GM03348 (cell line): ENCODE measurements around the gene OSTM1.

Experiments used
- DNase-seq: peaks from one replicate; pipeline ENCODE4 v3.0.0; 2012; ENCODE audit warnings: low spot score

OSTM1 gene, protein sequence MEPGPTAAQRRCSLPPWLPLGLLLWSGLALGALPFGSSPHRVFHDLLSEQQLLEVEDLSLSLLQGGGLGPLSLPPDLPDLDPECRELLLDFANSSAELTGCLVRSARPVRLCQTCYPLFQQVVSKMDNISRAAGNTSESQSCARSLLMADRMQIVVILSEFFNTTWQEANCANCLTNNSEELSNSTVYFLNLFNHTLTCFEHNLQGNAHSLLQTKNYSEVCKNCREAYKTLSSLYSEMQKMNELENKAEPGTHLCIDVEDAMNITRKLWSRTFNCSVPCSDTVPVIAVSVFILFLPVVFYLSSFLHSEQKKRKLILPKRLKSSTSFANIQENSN

DNA sequence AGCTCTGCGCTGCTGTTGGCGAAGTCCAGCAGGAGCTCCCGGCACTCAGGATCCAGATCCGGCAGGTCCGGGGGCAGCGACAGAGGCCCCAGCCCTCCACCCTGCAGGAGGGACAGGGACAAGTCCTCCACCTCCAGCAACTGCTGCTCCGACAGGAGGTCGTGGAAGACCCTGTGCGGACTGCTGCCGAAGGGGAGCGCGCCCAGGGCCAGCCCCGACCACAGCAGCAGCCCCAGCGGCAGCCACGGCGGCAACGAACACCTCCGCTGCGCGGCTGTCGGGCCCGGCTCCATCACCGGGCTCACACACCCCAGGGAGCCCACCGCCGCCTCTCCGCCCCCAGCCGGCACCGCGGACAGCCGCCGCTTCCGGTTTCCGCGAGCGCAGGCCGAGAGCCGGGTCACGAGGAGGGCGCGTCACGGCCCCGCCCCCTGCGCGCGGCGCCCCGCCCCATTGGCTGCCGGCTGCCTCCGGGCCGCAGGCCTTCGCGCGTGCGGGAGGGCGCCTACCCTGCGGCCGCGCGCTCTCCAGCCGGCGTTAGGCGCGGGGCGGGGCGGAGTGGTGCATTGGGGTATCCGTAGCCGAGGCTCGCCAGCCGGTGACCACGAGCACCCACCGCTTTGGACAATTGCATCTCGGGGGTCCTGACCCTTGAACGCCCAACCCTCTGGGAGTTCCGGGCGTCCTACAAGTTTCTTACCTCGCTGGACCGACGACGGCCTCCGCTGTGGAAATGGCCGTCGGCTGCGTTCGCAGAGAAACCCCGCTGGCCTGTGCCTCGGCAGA is at the start of gene OSTM1:
TSS of gene OSTM1 (minus strand) at position 383 of the 786 bp plus-strand sequence. CDS start at position 293, 90 bp downstream.
- peak; percentile 99 for DNase-seq

GRCh38 chr6:108123946-108124345 is 49.4 kb upstream of the OSTM1 start:
- no peak for DNase-seq

GRCh38 chr6:108123481-108123929 is 49.0 kb upstream of the OSTM1 start:
- no peak for DNase-seq

- DNase-seq = no peak
Measured at GRCh38 chr6:108121612-108122011, 47.1 kb upstream of the OSTM1 start.

DNA sequence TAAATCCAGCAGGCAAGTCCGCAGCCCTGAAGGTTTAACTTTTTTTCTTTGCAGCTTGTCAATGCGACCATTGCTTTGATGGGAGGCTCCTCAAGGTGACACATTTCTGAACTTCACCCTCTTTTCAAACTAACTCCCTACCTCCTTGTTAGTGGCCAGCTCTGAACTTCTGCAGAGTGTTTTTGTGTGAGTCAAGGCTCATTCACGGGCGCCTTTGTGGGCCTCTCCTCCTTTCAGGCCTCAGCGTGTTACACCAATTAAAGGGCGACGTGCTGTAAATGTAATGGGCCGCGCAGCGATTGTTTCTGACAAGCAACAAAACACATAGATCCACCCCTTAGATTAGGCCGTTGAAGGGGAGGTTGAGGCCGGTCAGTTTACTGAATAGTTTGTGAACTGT is 45.8 kb upstream of the OSTM1 start:
- DNase-seq = no peak

DNA sequence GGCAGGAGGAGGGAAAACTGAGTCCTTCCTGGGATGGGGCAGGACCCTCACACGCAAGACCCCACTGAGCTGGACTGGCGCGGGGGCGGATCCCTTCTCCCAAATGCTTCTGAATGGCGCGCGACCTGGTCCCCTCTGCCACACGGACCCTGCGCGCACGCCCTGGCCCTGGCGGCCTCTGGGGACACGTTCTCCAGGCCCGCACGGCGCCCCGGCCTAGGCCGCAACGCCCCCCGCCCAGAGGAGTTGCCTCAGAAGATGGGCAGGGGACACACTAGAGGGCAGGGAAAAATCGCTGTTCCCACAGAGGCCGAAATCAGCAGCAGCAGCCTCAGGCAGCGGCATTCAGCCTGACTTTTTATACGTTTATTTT is 45.2 kb upstream of the OSTM1 start:
- no peak for DNase-seq

- DNase-seq = no peak
Measured at GRCh38 chr6:108118810-108119768, 44.5 kb upstream of the OSTM1 start.

DNA sequence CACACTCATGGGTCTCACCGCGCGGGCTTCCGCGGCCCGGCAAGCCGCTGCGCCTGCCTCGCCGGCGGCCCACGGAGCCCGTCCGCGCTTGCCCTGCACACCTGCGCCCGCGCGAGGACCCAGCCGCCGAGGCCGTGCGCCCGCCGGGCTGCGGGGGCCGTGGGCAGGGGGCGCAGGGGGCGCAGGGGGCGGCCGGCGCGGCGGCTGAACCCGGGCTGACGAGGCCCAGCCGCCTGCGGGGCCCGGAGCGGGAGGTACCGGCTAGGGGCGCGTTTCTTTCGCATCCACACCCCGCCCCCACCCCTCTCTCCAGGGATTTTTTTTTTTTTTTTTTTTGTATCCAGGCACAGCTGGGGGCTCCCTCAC is 43.8 kb upstream of the OSTM1 start:
- no peak for DNase-seq

GRCh38 chr6:108117427-108118358 is 43.2 kb upstream of the OSTM1 start:
- DNase-seq = peak; percentile 60

GRCh38 chr6:108116546-108117426 is 42.2 kb upstream of the OSTM1 start:
- DNase-seq = no peak

DNA sequence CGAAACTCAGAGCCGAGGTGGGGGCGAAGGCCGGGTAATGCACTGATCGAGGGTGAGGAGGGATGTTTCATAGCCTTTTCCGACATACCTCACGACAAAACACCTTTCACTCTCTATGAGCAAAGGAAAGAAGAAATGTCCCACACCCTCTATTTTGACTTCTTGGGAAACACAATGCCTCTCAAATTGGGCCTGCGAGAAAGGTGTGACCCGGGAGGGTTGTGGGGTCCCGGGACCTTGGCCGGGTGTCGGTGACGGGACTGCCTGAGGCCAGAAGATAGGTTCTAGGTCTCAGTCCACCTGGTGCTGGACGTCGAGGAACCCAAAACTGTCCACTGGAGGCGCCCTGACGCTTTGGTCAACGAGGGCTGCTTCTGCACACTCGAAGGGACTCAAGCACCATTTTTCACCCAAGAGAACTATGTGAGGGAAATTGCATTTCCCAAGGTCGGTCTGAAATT is 41.1 kb upstream of the OSTM1 start:
- peak; percentile 41 for DNase-seq

DNA sequence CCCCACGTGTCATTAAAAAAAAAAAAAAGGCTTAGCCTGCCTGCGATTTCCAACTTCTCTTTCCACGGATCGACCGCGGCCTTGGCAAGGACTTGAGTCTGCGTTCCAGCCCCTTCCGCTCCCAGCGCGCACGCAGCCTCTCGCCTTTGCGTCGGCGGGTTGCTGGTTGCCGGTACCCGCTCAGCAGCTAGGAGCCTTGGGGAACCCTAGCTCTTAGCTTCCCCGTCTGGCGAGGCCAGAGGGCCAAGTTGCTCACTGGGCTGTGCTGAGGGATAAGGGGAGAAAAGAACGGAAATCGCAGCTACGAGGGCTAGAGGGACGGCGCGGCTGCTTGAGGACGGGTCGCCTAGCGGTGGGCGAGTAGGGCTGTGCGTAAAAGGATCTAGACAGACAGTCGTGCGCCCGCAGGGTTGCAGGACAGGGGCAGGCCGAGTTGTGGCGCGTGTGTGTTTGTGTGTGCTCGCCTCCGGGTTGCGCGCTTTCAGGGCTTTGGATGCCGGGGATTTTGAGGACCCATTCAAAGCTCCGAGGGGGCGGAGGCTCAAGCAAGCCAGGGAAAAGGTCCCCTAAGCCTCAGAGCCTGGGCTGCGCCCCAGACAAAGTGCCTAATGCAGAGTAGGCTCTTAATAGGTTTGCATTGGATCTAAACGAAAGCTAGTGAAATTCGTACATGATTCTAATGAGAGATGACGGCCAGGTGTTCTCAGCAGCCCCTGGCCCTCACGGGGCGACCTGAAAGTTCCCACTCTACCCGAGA is 40.5 kb upstream of the OSTM1 start:
- peak; percentile 80 for DNase-seq

DNA sequence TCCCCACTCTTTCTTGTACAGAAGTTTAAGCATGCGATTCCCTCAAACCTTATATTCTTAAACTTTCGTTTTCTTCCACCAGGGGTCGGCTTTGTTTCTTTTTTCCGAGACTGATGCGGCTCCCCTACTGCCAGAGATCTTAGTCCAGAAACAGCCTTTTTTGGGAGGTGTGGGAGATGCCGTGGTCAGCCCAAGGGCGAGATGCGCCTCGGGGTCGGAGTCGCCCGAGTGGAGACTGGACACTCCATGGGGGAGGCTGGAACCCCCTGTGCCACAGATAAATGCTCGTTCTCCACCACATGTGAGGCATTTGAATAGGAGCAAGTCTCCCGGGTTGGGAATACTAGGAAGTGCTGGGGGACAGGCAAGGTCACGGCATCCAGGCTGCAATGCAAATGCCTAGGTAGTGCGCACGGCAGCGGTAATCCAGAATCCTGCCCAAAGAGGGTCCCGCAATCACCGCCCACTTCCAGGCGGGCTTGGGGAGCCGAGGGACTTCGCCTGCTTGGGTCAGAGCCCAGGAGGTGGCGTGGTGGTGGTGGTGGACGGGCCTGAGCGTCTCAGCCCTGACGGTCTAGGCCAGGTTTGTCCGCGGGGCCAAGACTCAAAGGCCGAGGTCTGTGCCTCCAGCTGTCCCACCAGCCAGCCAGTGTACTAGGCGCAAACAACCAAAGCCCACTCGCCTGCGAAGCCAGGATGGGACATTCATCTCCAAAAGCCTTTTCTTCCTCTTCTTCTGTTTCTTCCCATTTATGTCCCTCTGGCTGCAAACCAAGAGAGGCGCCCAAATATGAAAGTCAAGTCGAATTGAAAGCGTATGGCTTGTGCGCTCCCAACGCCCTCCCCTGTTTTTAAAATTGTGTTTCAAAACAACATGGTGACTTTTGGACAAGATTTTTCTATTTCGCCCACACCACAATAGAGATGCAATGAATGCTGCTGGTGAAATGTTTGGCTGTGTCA is 39.3 kb upstream of the OSTM1 start:
- peak; percentile 86 for DNase-seq

DNA sequence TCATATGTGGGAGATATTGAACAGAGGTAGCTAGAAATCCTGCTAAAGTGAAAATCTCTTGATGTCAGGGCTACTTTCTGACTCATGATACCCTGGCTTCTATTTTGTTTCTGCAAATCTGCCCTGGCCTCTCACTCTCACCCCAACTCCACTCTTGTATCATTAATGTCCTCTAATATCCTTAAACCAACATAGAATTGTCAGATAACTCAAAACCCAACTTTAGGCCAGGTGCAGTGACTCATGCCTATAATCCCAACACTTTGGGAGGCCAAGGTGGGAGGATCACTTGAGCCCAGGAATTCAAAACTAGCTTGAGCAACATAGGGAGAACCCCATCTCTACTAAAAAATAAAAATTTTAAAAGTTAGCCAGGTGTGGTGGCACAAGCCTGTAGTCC is 33.8 kb upstream of the OSTM1 start:
- DNase-seq = no peak

DNA sequence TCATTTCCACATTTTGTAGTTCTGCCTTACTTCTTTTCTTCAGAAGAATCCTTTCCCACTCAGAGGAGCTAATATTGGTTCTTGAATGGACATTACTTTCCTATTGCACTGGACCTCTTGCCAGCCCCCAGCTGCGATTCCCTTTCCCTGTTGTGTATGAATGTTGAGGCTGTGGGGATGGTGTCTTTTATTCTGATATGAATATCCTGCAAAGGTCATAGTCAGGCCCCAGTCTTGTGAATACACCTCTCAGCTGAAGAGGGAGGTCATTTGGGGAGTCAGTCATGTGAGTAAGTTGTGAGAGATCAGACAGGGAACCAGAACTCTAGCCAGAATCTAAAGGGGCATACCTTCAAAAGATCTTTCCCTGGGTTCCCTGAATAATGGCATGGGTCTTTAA is 32.6 kb upstream of the OSTM1 start:
- DNase-seq = no peak

DNA sequence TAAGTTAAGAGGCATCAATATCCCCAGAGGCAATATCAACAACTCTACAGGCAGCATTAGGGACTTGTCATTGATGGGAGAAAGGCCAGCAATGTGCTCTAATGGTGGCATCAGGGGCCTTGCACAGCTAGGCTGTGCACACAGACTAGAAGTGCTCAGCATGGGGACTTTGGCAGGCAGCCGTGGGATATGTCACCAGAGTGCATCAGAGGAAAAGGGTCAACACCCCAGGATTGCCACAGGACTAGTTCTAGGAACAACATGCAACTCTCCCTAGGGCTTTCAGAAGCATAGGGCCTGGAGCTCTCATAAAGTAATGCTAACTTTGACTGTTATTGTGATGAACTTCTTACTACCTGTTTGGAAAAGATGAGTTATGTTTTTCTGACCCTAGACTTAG is 32.2 kb upstream of the OSTM1 start:
- no peak for DNase-seq

DNA sequence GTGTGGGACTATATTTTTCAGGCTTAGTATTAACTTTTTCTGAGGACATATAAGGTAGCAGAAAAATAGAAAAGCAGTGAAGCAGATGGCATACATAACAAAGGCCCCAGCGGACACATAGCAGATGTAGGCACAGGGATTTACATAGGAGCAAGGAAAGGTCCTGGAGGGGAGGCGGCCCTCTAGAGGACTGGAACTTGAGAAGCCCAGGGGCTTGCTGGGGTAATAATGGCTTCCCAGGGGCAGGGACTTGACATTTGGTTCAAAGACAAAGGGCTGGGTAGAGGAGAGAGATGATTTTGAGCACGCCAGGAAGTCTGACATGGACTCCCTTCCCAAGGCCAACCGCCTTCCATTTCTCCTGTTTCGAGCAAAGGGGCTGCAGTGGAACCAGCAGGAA is 31.7 kb upstream of the OSTM1 start:
- no peak for DNase-seq

DNA sequence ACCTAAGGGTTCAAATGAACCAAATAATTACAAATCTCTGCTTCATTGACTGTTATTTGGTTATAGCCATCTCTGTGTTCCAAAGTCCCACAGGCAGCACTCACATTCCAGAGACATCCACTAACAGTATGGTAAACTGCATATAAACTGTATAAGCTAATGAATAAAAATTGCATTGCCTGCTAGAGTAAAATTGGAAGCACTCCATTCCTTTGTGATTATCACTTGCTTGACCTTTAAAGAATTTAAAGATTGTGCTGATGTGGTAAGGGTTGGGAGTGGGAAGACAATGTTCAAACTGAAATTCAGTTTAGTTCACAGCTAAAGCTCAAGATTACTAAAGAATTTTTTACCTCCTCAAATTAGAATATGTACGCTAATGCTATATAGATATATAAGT is 31.0 kb upstream of the OSTM1 start:
- no peak for DNase-seq
